ENCODE data around the gene ADCY1. TPM values are rescaled to one million over a fixed set of nuclear protein-coding genes. Genes with fewer than 3 reads are reported as not detected.
"Not testable (repeated sequence)": the region's sequence is repeated elsewhere in the genome, so short reads cannot be mapped to it uniquely, and the experiment has no call there.

Gene ADCY1
- 1 to 10 TPM; 1.6 to 6.3 TPM for total RNA-seq

GRCh38 chr7:45573661-45574415, at the start of gene ADCY1:
TSS of gene ADCY1 (plus strand) at chr7:45574368. CDS start at chr7:45574544, 176 bp downstream.
- Mint-ChIP-seq H3K4me1 (no peaks in the 10 kb centered on the region), H3K9me3 (no peaks in the 10 kb centered on the region), H3K27ac (no peak within 1 kb of the TSS), H3K4me3 (peak within 1 kb of the TSS; percentile 41), H3K27me3 (peaks cover 41% of the 10 kb centered on the region), H3K36me3 (ENCODE audit: low read depth) (no peaks in the 10 kb centered on the region)
- ATAC-seq (replicated peaks): no peak

- H3K36me3 Mint-ChIP-seq (ENCODE audit: low read depth): no peaks in the 10 kb centered on the region
- no peak for ATAC-seq (replicated peaks)
- no peaks in the 10 kb centered on the region for H3K27me3 Mint-ChIP-seq
- H3K4me3 Mint-ChIP-seq: no peak overlapping the region
- H3K4me1 Mint-ChIP-seq: no peaks in the 10 kb centered on the region
- no peak overlapping the region for H3K27ac Mint-ChIP-seq
- H3K9me3 Mint-ChIP-seq: no peaks in the 10 kb centered on the region
Observed at GRCh38 chr7:45524445-45524844, 49.7 kb upstream of the ADCY1 start.

DNA sequence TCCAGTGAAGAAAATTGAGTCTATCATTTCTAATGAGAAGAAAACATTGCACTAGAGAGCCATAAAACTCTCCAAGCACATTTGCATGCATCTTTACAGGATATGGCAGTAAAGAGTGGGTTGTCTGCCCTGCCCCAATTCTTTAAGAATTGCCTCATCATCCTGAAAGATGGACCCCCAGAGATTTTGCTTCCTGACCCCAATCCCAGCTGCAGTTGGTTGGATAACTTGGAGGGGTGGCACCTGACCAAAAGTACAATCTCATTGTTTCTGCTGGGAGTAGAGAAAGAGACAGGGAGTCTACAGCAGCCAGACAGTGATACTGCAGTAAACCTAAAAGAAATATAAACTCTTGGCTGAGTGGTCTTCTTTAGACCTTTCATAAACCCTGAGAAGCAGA, 49.1 kb upstream of the ADCY1 start:
- Mint-ChIP-seq H3K36me3 (ENCODE audit: low read depth) (no peaks in the 10 kb centered on the region), H3K4me3 (no peak overlapping the region), H3K27ac (no peak overlapping the region), H3K27me3 (no peaks in the 10 kb centered on the region), H3K4me1 (no peaks in the 10 kb centered on the region), H3K9me3 (no peaks in the 10 kb centered on the region)
- ATAC-seq (replicated peaks): no peak

DNA sequence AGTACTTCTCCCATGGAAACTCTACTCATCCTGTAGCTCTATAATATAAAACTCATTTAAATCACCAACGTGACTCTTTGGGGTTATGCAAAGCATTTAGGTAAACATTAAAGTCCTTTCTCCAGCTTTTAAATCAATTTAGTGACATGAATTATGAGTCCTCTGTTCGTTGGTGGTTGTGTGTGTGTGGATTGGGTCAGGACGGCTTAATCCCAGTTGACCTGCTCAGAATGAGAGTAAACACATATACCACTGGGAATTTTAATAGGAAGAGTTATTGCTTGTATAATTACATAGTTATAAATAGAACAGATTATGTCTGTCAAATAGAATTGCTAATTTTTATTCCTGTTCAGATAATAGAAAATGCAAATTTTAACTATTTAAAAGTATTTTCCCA, 30.7 kb upstream of the ADCY1 start:
- no peaks in the 10 kb centered on the region for H3K4me1 Mint-ChIP-seq
- H3K4me3 Mint-ChIP-seq: no peak overlapping the region
- ATAC-seq (replicated peaks): no peak
- no peaks in the 10 kb centered on the region for H3K36me3 Mint-ChIP-seq (ENCODE audit: low read depth)
- H3K9me3 Mint-ChIP-seq: peaks cover 5% of the 10 kb centered on the region
- peaks cover 8% of the 10 kb centered on the region for H3K27me3 Mint-ChIP-seq
- no peak overlapping the region for H3K27ac Mint-ChIP-seq

GRCh38 chr7:45545105-45545710, 29.0 kb upstream of the ADCY1 start:
- H3K4me3 Mint-ChIP-seq; H3K27me3 Mint-ChIP-seq; H3K4me1 Mint-ChIP-seq; H3K9me3 Mint-ChIP-seq; H3K36me3 Mint-ChIP-seq (ENCODE audit: low read depth): not testable (repeated sequence)
- ATAC-seq (replicated peaks): peak; percentile 60
- H3K27ac Mint-ChIP-seq: peak overlapping the region; percentile 51

- Mint-ChIP-seq H3K4me3 (peak overlapping the region; percentile 32), H3K27ac (peak overlapping the region; percentile 81)
- H3K36me3 Mint-ChIP-seq (ENCODE audit: low read depth); H3K9me3 Mint-ChIP-seq; H3K27me3 Mint-ChIP-seq; H3K4me1 Mint-ChIP-seq: not testable (repeated sequence)
- peak; percentile 75 for ATAC-seq (replicated peaks)
Observed at GRCh38 chr7:45548917-45549316, 25.3 kb upstream of the ADCY1 start.

- no peaks in the 10 kb centered on the region for H3K36me3 Mint-ChIP-seq (ENCODE audit: low read depth)
- no peaks in the 10 kb centered on the region for H3K4me1 Mint-ChIP-seq
- no peak overlapping the region for H3K27ac Mint-ChIP-seq
- H3K4me3 Mint-ChIP-seq: no peak overlapping the region
- H3K27me3 Mint-ChIP-seq: peaks cover 20% of the 10 kb centered on the region
- peaks cover 3% of the 10 kb centered on the region for H3K9me3 Mint-ChIP-seq
- ATAC-seq (replicated peaks): no peak
Observed at GRCh38 chr7:45563401-45563800, 10.8 kb upstream of the ADCY1 start.

GRCh38 chr7:45563941-45564461, 10.2 kb upstream of the ADCY1 start:
- no peaks in the 10 kb centered on the region for H3K4me1 Mint-ChIP-seq
- H3K36me3 Mint-ChIP-seq (ENCODE audit: low read depth): no peaks in the 10 kb centered on the region
- ATAC-seq (replicated peaks): no peak
- H3K4me3 Mint-ChIP-seq: no peak overlapping the region
- no peak overlapping the region for H3K27ac Mint-ChIP-seq
- H3K9me3 Mint-ChIP-seq: peaks cover 3% of the 10 kb centered on the region
- peaks cover 20% of the 10 kb centered on the region for H3K27me3 Mint-ChIP-seq

DNA sequence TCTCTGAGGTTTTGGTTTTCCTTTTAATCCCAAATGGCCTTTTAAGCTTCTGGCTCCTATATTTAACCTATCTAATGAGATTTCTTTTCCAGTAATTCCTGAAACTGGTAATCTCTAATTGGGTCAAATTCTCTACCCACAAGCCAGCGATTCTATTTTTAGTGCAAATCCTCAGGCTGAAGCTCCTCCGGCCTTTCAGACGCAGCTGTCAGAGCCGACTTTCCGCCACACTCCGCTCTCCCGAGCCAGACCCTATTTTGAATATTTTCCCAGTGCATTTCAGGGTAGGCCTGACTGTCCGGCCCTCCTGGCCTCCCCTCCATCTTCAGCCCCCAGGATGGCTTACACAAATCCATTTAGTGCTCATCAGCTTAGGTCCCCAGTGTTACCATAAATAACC, 9.7 kb upstream of the ADCY1 start:
- Mint-ChIP-seq H3K27me3 (peaks cover 20% of the 10 kb centered on the region), H3K9me3 (peaks cover 3% of the 10 kb centered on the region), H3K36me3 (ENCODE audit: low read depth) (no peaks in the 10 kb centered on the region), H3K4me3 (no peak overlapping the region), H3K4me1 (no peaks in the 10 kb centered on the region), H3K27ac (no peak overlapping the region)
- ATAC-seq (replicated peaks): no peak

DNA sequence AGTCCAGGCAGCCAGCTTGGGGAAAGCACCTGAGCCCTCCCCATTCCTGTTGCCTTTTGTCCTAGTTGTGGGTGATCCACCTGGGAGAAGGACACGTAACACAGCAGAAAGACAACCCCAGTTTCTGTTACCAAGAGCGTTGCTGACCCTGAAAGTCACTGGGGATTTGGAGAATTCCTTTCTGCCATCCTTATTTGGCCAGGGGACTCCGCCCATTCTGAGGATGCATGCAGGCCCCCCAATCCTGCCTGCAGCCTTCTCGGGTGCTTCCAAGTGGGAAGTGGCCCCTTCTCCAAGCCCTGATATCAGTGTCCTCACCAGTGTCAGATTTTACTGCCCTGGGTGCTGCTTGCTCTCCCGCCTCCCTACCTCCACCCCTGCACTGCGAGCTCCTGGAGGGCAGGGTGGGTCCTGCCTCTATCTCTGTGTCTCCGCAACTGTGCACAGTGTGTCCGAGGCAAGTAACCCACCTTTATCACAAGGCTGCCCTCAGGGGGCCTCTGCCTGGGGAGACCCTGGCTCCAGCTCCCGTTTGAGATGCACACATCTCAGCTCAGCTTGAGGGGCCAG, 9.2 kb upstream of the ADCY1 start:
- H3K9me3 Mint-ChIP-seq: peaks cover 2% of the 10 kb centered on the region
- ATAC-seq (replicated peaks): no peak
- peaks cover 15% of the 10 kb centered on the region for H3K27me3 Mint-ChIP-seq
- H3K4me1 Mint-ChIP-seq: no peaks in the 10 kb centered on the region
- H3K27ac Mint-ChIP-seq: no peak overlapping the region
- no peak overlapping the region for H3K4me3 Mint-ChIP-seq
- H3K36me3 Mint-ChIP-seq (ENCODE audit: low read depth): no peaks in the 10 kb centered on the region

DNA sequence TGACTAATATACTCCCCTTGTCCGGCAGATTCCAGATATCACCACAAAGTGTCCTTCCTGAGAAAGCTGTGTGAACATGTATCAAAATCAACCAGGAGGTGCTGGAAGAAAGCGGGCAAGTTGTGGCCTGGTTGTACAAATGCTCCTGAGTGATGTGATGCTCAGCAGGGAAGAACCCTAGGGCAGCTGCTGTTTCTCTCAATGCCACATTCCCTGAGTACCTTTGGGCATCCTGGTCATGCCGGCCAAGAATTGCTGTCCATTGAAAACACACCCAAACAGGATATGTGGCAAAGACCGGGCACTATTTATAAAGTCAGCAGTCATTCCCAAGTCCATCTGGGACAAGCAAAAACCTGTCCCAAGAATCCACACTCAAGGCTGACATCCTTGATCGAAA, 7.8 kb upstream of the ADCY1 start:
- Mint-ChIP-seq H3K27ac (no peak overlapping the region), H3K36me3 (ENCODE audit: low read depth) (no peaks in the 10 kb centered on the region), H3K4me1 (no peaks in the 10 kb centered on the region), H3K9me3 (no peaks in the 10 kb centered on the region), H3K27me3 (peaks cover 20% of the 10 kb centered on the region), H3K4me3 (no peak overlapping the region)
- no peak for ATAC-seq (replicated peaks)

DNA sequence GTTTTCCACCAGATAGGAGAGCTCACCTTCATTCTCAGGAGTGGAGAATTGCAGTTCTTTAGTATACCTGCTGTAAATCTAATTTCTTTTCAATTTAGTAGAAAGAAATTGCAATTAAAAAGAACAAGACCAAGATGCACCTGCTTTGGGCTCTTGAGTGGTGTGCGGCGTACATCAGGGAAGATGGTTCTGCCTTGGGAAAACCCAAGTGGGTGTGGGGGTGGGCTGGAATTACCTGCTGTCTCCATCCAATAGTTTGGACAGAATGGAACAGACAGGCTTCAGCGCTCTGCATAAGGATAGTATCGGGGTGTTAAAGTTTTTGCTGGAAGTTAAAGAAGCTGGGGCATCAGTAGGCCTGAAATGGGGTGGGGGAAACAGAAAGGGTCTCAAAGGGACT, 7.2 kb upstream of the ADCY1 start:
- Mint-ChIP-seq H3K27ac (no peak overlapping the region), H3K9me3 (no peaks in the 10 kb centered on the region), H3K27me3 (peaks cover 26% of the 10 kb centered on the region), H3K4me3 (no peak overlapping the region), H3K4me1 (no peaks in the 10 kb centered on the region), H3K36me3 (ENCODE audit: low read depth) (no peaks in the 10 kb centered on the region)
- ATAC-seq (replicated peaks): no peak

DNA sequence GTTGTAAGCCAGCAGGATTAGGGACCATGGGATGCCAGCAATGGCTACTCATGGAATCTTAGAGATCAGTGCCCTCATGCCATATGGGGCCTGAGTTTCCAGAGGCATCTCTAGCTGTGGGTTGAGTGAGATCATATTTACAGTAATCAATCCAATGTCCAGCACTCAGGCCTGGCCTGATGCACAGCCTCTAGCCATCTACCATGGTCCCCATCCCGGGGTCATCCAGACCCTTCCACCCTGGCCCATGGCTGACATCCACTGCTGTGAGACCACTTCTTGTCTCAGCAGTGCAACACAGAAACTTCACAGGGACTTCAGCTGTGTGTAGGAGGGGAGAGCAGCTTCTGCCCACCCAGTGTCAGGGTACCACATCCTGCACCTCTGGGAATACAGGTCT, 6.5 kb upstream of the ADCY1 start:
- H3K36me3 Mint-ChIP-seq (ENCODE audit: low read depth): no peaks in the 10 kb centered on the region
- H3K27me3 Mint-ChIP-seq: peaks cover 33% of the 10 kb centered on the region
- ATAC-seq (replicated peaks): no peak
- H3K9me3 Mint-ChIP-seq: no peaks in the 10 kb centered on the region
- no peak overlapping the region for H3K27ac Mint-ChIP-seq
- H3K4me1 Mint-ChIP-seq: no peaks in the 10 kb centered on the region
- no peak overlapping the region for H3K4me3 Mint-ChIP-seq

DNA sequence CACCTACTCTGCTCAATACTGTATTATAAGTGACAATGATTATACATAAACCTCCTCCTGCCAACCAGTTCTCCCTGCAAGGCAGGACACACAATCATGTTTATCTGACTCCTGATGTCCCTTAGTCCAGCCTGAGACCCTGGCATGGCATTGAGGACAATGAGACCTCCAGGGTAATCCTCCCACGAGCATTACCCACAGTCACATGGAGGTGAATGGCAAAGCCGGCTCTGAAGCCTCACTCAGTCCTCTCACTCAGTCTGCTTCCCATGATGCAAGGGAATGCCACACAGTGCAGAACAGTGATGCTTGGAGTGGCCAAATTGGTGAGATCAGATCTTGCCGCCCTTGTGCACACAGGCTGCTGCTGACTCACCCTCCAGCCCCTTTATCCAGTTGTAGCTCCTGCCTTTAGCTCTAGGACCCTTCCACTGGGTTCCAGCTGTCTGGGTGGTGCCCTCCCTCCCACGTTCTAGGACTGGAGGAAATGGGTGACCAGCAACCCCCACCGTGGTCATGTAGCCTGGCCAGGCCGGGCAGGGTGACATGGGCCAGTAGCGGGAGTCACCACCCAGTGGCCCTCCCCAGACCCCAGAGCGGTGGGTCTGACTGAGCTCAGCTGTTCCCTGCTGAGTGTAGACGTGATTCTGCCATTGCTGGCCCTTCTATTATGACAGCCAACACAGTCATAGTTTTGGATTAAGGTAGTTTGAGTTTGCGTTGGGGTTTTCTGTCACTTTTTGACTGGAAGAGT, 5.5 kb upstream of the ADCY1 start:
- no peak overlapping the region for H3K4me3 Mint-ChIP-seq
- H3K4me1 Mint-ChIP-seq: no peaks in the 10 kb centered on the region
- ATAC-seq (replicated peaks): no peak
- peaks cover 41% of the 10 kb centered on the region for H3K27me3 Mint-ChIP-seq
- no peak overlapping the region for H3K27ac Mint-ChIP-seq
- H3K36me3 Mint-ChIP-seq (ENCODE audit: low read depth): no peaks in the 10 kb centered on the region
- H3K9me3 Mint-ChIP-seq: no peaks in the 10 kb centered on the region

All from activated T-helper 17 cell treated with anti-CD3 and anti-CD28 coated beads, Interleukin-2, amount 50 U/mL, for 72 hours (primary cell).